ENCODE results near the gene TFDP2.
"Not testable (repeated sequence)": the region's sequence is repeated elsewhere in the genome, so short reads cannot be mapped to it uniquely, and the experiment has no call there.

Gene TFDP2

GRCh38 chr3:142104763-142105162 is 44.6 kb downstream of the TFDP2 start:
- Mint-ChIP-seq H3K36me3 (peaks cover 6% of the 10 kb centered on the region), H3K9me3 (no peaks in the 10 kb centered on the region), H3K4me1 (peaks cover 12% of the 10 kb centered on the region), H3K4me3 (no peak overlapping the region), H3K27ac (no peak overlapping the region), H3K27me3 (no peaks in the 10 kb centered on the region)
- ATAC-seq = no peak

GRCh38 chr3:142098964-142099363 is 50.4 kb downstream of the TFDP2 start:
- Mint-ChIP-seq H3K27ac (no peak overlapping the region), H3K36me3 (peaks cover 6% of the 10 kb centered on the region), H3K4me1 (no peaks in the 10 kb centered on the region), H3K27me3 (no peaks in the 10 kb centered on the region), H3K9me3 (no peaks in the 10 kb centered on the region), H3K4me3 (no peak overlapping the region)
- no peak for ATAC-seq

GRCh38 chr3:142097099-142097843 is 52.1 kb downstream of the TFDP2 start:
- no peak overlapping the region for H3K27ac Mint-ChIP-seq
- no peaks in the 10 kb centered on the region for H3K4me1 Mint-ChIP-seq
- no peaks in the 10 kb centered on the region for H3K9me3 Mint-ChIP-seq
- H3K27me3 Mint-ChIP-seq = no peaks in the 10 kb centered on the region
- H3K4me3 Mint-ChIP-seq = no peak overlapping the region
- peaks cover 6% of the 10 kb centered on the region for H3K36me3 Mint-ChIP-seq
- no peak for ATAC-seq

- no peaks in the 10 kb centered on the region for H3K4me1 Mint-ChIP-seq
- peaks cover 5% of the 10 kb centered on the region for H3K36me3 Mint-ChIP-seq
- no peak for ATAC-seq
- no peaks in the 10 kb centered on the region for H3K9me3 Mint-ChIP-seq
- no peak overlapping the region for H3K27ac Mint-ChIP-seq
- H3K27me3 Mint-ChIP-seq = no peaks in the 10 kb centered on the region
- H3K4me3 Mint-ChIP-seq = no peak overlapping the region
Measured at GRCh38 chr3:142095841-142096240, 53.5 kb downstream of the TFDP2 start.

GRCh38 chr3:142088925-142089324 is 60.4 kb downstream of the TFDP2 start:
- H3K27ac Mint-ChIP-seq, H3K4me1 Mint-ChIP-seq, H3K27me3 Mint-ChIP-seq, ATAC-seq, H3K4me3 Mint-ChIP-seq, H3K9me3 Mint-ChIP-seq: not testable (repeated sequence)
- H3K36me3 Mint-ChIP-seq = peaks cover 30% of the 10 kb centered on the region

GRCh38 chr3:142088522-142088921 is 60.8 kb downstream of the TFDP2 start:
- no peak overlapping the region for H3K27ac Mint-ChIP-seq
- no peak overlapping the region for H3K4me3 Mint-ChIP-seq
- H3K4me1 Mint-ChIP-seq = no peaks in the 10 kb centered on the region
- no peaks in the 10 kb centered on the region for H3K9me3 Mint-ChIP-seq
- H3K36me3 Mint-ChIP-seq = peaks cover 34% of the 10 kb centered on the region
- no peaks in the 10 kb centered on the region for H3K27me3 Mint-ChIP-seq
- ATAC-seq = no peak

GRCh38 chr3:142087676-142088075 is 61.7 kb downstream of the TFDP2 start:
- no peaks in the 10 kb centered on the region for H3K27me3 Mint-ChIP-seq
- no peaks in the 10 kb centered on the region for H3K9me3 Mint-ChIP-seq
- H3K4me3 Mint-ChIP-seq = no peak overlapping the region
- H3K36me3 Mint-ChIP-seq = peaks cover 39% of the 10 kb centered on the region
- no peak for ATAC-seq
- no peaks in the 10 kb centered on the region for H3K4me1 Mint-ChIP-seq
- no peak overlapping the region for H3K27ac Mint-ChIP-seq

GRCh38 chr3:142086581-142087090 is 62.7 kb downstream of the TFDP2 start:
- ATAC-seq = peak; percentile 24

GRCh38 chr3:142081178-142081577 is 68.2 kb downstream of the TFDP2 start:
- Mint-ChIP-seq H3K27me3 (no peaks in the 10 kb centered on the region), H3K27ac (no peak overlapping the region), H3K9me3 (peaks cover 9% of the 10 kb centered on the region), H3K4me1 (no peaks in the 10 kb centered on the region), H3K36me3 (peaks cover 72% of the 10 kb centered on the region), H3K4me3 (no peak overlapping the region)
- ATAC-seq = no peak

More at GRCh38 chr3:142086581-142087090, 62.7 kb downstream of the TFDP2 start:
- no peaks in the 10 kb centered on the region for H3K27me3 Mint-ChIP-seq
- H3K9me3 Mint-ChIP-seq = no peaks in the 10 kb centered on the region
- no peaks in the 10 kb centered on the region for H3K4me1 Mint-ChIP-seq
- H3K27ac Mint-ChIP-seq = no peak overlapping the region
- no peak overlapping the region for H3K4me3 Mint-ChIP-seq
- H3K36me3 Mint-ChIP-seq = peaks cover 48% of the 10 kb centered on the region

- H3K4me1 Mint-ChIP-seq = no peaks in the 10 kb centered on the region
- no peaks in the 10 kb centered on the region for H3K27me3 Mint-ChIP-seq
- no peak overlapping the region for H3K4me3 Mint-ChIP-seq
- peaks cover 9% of the 10 kb centered on the region for H3K9me3 Mint-ChIP-seq
- no peak overlapping the region for H3K27ac Mint-ChIP-seq
- peaks cover 50% of the 10 kb centered on the region for H3K36me3 Mint-ChIP-seq
- no peak for ATAC-seq
Measured at GRCh38 chr3:142077859-142078500, 71.4 kb downstream of the TFDP2 start.

- Mint-ChIP-seq H3K4me1 (no peaks in the 10 kb centered on the region), H3K4me3 (no peak overlapping the region), H3K27me3 (no peaks in the 10 kb centered on the region), H3K27ac (no peak overlapping the region), H3K9me3 (peaks cover 9% of the 10 kb centered on the region), H3K36me3 (peaks cover 44% of the 10 kb centered on the region)
- peak; percentile 50 for ATAC-seq
Measured at GRCh38 chr3:142077155-142077858, 72.0 kb downstream of the TFDP2 start.

GRCh38 chr3:142075656-142076055 is 73.7 kb downstream of the TFDP2 start:
- H3K9me3 Mint-ChIP-seq, H3K27me3 Mint-ChIP-seq, H3K4me3 Mint-ChIP-seq, ATAC-seq, H3K27ac Mint-ChIP-seq, H3K4me1 Mint-ChIP-seq: not testable (repeated sequence)
- peaks cover 33% of the 10 kb centered on the region for H3K36me3 Mint-ChIP-seq

GRCh38 chr3:142072816-142073215 is 76.5 kb downstream of the TFDP2 start:
- no peaks in the 10 kb centered on the region for H3K9me3 Mint-ChIP-seq
- no peak overlapping the region for H3K4me3 Mint-ChIP-seq
- H3K27me3 Mint-ChIP-seq = no peaks in the 10 kb centered on the region
- H3K27ac Mint-ChIP-seq = no peak overlapping the region
- ATAC-seq = no peak
- no peaks in the 10 kb centered on the region for H3K4me1 Mint-ChIP-seq
- H3K36me3 Mint-ChIP-seq = peaks cover 8% of the 10 kb centered on the region

GRCh38 chr3:142065932-142066331 is 83.4 kb downstream of the TFDP2 start:
- H3K27ac Mint-ChIP-seq = no peak overlapping the region
- H3K36me3 Mint-ChIP-seq = peaks cover 11% of the 10 kb centered on the region
- no peaks in the 10 kb centered on the region for H3K9me3 Mint-ChIP-seq
- H3K27me3 Mint-ChIP-seq = no peaks in the 10 kb centered on the region
- ATAC-seq = no peak
- no peaks in the 10 kb centered on the region for H3K4me1 Mint-ChIP-seq
- H3K4me3 Mint-ChIP-seq = no peak overlapping the region

GRCh38 chr3:142065344-142065743 is 84.0 kb downstream of the TFDP2 start:
- no peak overlapping the region for H3K27ac Mint-ChIP-seq
- no peaks in the 10 kb centered on the region for H3K4me1 Mint-ChIP-seq
- H3K4me3 Mint-ChIP-seq = no peak overlapping the region
- peaks cover 7% of the 10 kb centered on the region for H3K36me3 Mint-ChIP-seq
- H3K9me3 Mint-ChIP-seq = no peaks in the 10 kb centered on the region
- no peak for ATAC-seq
- H3K27me3 Mint-ChIP-seq = no peaks in the 10 kb centered on the region
